IPS-18a (cell line): ENCODE data around the gene ATP10A.
A peak's percentile ranks its signal among the peaks of the same experiment; 100 is the strongest.

Source experiments
- H3K27ac ChIP-seq: one replicate; pipeline ENCODE4 v1.5.1; 2013; ENCODE audit warnings: low read length
- H3K27me3 ChIP-seq: one replicate; pipeline ENCODE4 v1.6.1; 2013; ENCODE audit warnings: mild to moderate bottlenecking, low read length; ENCODE audit not compliant: control insufficient read depth, insufficient read depth
- H3K36me3 ChIP-seq: one replicate; pipeline ENCODE4 v1.6.1; 2013; ENCODE audit warnings: low read depth, low read length; ENCODE audit not compliant: control insufficient read depth
- H3K4me1 ChIP-seq: one replicate; pipeline ENCODE4 v1.6.1; 2013; ENCODE audit warnings: low read depth, low read length; ENCODE audit not compliant: control insufficient read depth
- H3K4me3 ChIP-seq: one replicate; pipeline ENCODE4 v1.5.1; 2013; ENCODE audit warnings: low read length
- H3K9ac ChIP-seq: one replicate; pipeline ENCODE4 v1.6.1; 2013; ENCODE audit warnings: mild to moderate bottlenecking, low read length, moderate library complexity
- H3K9me3 ChIP-seq: one replicate; pipeline ENCODE4 v1.6.1; 2013; ENCODE audit warnings: low read depth, low read length; ENCODE audit not compliant: control insufficient read depth

The ATP10A gene

GRCh38 chr15:25673351-25673750 lies 189.8 kb downstream of the ATP10A start:
- H3K27me3 ChIP-seq = no peaks in the 10 kb centered on the region
- H3K9me3 ChIP-seq = no peaks in the 10 kb centered on the region
- H3K36me3 ChIP-seq = no peaks in the 10 kb centered on the region
- no peak overlapping the region for H3K27ac ChIP-seq
- no peak overlapping the region for H3K9ac ChIP-seq
- no peak overlapping the region for H3K4me3 ChIP-seq
- peaks cover 33% of the 10 kb centered on the region for H3K4me1 ChIP-seq

- Histone ChIP-seq H3K4me3 (peak overlapping the region; percentile 51), H3K27ac (no peak overlapping the region), H3K9me3 (no peaks in the 10 kb centered on the region), H3K36me3 (no peaks in the 10 kb centered on the region), H3K9ac (peak overlapping the region; percentile 54), H3K27me3 (no peaks in the 10 kb centered on the region), H3K4me1 (peaks cover 25% of the 10 kb centered on the region)
Observed at GRCh38 chr15:25671132-25671531, 192.0 kb downstream of the ATP10A start.

DNA sequence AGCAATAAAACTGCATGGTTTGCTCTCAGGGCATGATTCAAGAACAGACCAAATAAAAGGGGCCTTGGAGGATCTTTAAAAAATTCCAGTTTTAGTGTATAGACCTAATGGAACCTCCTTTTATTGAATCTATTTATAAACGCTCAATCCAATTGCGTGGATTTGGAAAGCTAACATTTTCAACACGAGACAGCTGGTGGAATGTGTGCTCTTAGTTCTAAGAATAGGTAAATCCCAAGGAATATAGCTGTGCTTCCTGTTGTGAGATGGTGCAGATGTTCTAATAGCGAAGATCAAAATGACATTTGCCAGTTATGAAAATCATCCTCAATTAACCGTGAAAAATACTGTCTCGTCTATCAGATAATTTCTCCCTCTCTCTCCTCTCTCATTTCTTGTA lies 192.5 kb downstream of the ATP10A start:
- H3K27me3 ChIP-seq = no peaks in the 10 kb centered on the region
- no peaks in the 10 kb centered on the region for H3K36me3 ChIP-seq
- H3K4me1 ChIP-seq = peaks cover 25% of the 10 kb centered on the region
- peak overlapping the region; percentile 40 for H3K27ac ChIP-seq
- peak overlapping the region; percentile 54 for H3K9ac ChIP-seq
- H3K9me3 ChIP-seq = no peaks in the 10 kb centered on the region
- peak overlapping the region; percentile 51 for H3K4me3 ChIP-seq

GRCh38 chr15:25670025-25670554 lies 193.0 kb downstream of the ATP10A start:
- H3K27ac ChIP-seq = peak overlapping the region; percentile 40
- no peaks in the 10 kb centered on the region for H3K27me3 ChIP-seq
- H3K9ac ChIP-seq = peak overlapping the region; percentile 54
- H3K4me3 ChIP-seq = peak overlapping the region; percentile 51
- no peaks in the 10 kb centered on the region for H3K9me3 ChIP-seq
- no peaks in the 10 kb centered on the region for H3K36me3 ChIP-seq
- H3K4me1 ChIP-seq = peaks cover 25% of the 10 kb centered on the region

DNA sequence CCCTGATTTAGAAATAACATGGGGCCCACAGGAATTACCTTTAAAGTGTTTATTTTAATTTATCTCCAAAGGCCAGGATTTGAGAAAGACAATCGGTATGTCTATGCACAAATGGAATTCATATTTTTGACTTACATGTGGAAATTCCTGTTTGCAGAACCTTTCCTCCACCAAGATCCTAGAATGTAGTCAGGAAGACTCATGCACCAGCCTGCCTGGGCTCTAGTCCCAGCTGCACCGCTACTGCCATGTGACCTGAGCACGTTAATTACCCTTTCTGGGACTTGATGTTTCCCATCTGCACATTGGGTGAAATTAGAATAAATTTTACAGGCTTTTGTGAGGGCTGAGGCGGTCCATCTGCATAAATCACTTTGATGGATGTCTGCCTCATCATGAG lies 194.2 kb downstream of the ATP10A start:
- Histone ChIP-seq H3K27me3 (no peaks in the 10 kb centered on the region), H3K4me3 (no peak overlapping the region), H3K36me3 (no peaks in the 10 kb centered on the region), H3K9ac (no peak overlapping the region), H3K9me3 (no peaks in the 10 kb centered on the region), H3K27ac (no peak overlapping the region), H3K4me1 (peaks cover 25% of the 10 kb centered on the region)

DNA sequence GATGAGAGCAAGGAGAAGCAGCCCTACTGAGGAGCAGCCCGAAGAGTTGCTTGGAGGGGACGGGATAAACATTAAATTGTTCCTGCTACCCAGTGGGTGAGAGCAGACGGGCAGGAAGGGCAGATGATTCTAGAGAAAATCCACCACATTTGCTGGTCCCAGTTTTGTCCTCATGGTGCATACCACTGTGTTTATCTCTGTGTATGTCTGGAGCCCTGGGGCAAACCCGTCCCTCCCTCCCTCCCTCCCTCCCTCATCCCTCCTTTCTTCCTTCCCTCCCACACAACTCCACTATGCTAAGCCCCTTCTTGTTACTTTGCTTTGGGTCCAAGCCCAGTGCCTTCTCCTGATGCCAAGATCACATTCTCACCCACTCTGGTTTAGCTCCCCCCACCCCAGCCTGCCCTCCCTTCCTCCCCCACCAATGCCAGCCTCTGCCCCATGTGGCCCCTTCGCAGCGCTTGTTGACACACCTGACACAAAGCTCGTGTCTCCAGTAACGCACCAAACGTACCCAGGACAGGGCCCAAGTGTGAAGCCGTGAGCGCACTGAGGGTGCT lies 194.8 kb downstream of the ATP10A start:
- H3K4me1 ChIP-seq = peaks cover 25% of the 10 kb centered on the region
- no peak overlapping the region for H3K27ac ChIP-seq
- no peaks in the 10 kb centered on the region for H3K27me3 ChIP-seq
- H3K9me3 ChIP-seq = no peaks in the 10 kb centered on the region
- no peaks in the 10 kb centered on the region for H3K36me3 ChIP-seq
- no peak overlapping the region for H3K9ac ChIP-seq
- no peak overlapping the region for H3K4me3 ChIP-seq

DNA sequence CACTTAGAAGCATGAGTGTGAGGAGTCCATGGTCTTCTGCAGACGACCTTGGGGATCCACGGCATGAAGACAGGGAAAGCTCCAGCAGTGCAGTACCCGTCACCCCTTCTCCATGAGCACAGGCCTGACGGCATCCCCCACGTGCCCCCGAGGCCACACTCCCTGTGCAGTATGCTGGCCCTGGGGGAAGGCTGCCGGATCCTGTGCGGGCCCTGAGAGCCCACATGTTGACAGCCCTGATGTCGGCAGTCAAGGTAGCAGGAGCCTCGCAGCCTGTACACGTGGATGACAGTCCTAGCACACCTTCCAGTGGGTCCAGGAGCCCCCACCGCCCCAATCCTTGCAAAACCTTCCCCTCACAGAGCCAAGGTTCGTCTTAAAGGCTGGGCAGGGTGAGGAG lies 195.3 kb downstream of the ATP10A start:
- H3K36me3 ChIP-seq = no peaks in the 10 kb centered on the region
- H3K27ac ChIP-seq = no peak overlapping the region
- H3K4me3 ChIP-seq = no peak overlapping the region
- H3K9ac ChIP-seq = no peak overlapping the region
- no peaks in the 10 kb centered on the region for H3K9me3 ChIP-seq
- no peaks in the 10 kb centered on the region for H3K27me3 ChIP-seq
- H3K4me1 ChIP-seq = peaks cover 25% of the 10 kb centered on the region

- no peaks in the 10 kb centered on the region for H3K27me3 ChIP-seq
- no peak overlapping the region for H3K4me3 ChIP-seq
- H3K27ac ChIP-seq = no peak overlapping the region
- H3K4me1 ChIP-seq = peaks cover 32% of the 10 kb centered on the region
- H3K9me3 ChIP-seq = no peaks in the 10 kb centered on the region
- H3K9ac ChIP-seq = no peak overlapping the region
- no peaks in the 10 kb centered on the region for H3K36me3 ChIP-seq
Observed at GRCh38 chr15:25665913-25666312, 197.2 kb downstream of the ATP10A start.

DNA sequence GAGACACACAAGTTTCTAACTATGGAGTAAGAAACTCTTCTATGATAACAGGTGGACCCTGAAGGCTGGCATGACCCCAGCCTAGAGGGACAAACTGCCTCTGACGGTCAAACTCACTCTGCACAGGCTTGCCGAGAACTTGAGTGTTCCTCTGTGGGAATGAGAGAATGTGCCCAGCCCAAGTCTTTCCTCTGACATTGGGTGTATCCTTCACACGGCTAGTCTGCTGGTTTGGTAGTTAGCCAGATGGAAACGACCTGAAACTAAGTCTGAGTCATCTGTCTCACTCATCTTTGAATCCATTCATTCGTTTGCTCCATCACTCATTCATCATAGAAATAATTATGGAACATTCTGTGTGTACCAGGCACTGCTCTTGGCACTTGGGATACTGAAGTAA lies 198.4 kb downstream of the ATP10A start:
- H3K27ac ChIP-seq = no peak overlapping the region
- no peaks in the 10 kb centered on the region for H3K27me3 ChIP-seq
- H3K36me3 ChIP-seq = no peaks in the 10 kb centered on the region
- no peaks in the 10 kb centered on the region for H3K9me3 ChIP-seq
- H3K4me3 ChIP-seq = no peak overlapping the region
- H3K4me1 ChIP-seq = peaks cover 26% of the 10 kb centered on the region
- H3K9ac ChIP-seq = no peak overlapping the region

DNA sequence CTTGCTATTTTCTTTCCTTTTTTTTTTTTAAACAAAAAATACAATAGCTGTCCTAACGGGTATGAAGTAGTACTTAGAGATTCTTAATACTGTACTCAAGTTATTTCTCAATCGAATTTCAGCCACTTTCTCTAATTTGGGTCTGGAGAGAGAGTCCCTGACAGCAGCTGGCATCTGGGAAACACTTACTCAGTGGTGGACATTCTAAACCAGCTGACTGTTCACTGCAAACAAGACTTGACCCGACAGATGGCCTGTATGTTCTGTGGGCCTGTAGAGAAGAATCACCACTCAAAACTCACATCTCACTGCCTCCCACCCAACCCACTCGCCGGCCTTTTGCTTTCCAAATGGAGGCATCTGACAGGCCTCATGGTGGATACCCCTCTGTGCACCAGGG lies 199.6 kb downstream of the ATP10A start:
- Histone ChIP-seq H3K4me3 (no peak overlapping the region), H3K9me3 (no peaks in the 10 kb centered on the region), H3K27me3 (no peaks in the 10 kb centered on the region), H3K36me3 (no peaks in the 10 kb centered on the region), H3K9ac (no peak overlapping the region), H3K27ac (no peak overlapping the region), H3K4me1 (peaks cover 17% of the 10 kb centered on the region)

- Histone ChIP-seq H3K27ac (no peak overlapping the region), H3K27me3 (no peaks in the 10 kb centered on the region), H3K4me3 (no peak overlapping the region), H3K9me3 (no peaks in the 10 kb centered on the region), H3K9ac (no peak overlapping the region), H3K4me1 (peaks cover 17% of the 10 kb centered on the region), H3K36me3 (no peaks in the 10 kb centered on the region)
Observed at GRCh38 chr15:25661898-25662297, 201.2 kb downstream of the ATP10A start.

DNA sequence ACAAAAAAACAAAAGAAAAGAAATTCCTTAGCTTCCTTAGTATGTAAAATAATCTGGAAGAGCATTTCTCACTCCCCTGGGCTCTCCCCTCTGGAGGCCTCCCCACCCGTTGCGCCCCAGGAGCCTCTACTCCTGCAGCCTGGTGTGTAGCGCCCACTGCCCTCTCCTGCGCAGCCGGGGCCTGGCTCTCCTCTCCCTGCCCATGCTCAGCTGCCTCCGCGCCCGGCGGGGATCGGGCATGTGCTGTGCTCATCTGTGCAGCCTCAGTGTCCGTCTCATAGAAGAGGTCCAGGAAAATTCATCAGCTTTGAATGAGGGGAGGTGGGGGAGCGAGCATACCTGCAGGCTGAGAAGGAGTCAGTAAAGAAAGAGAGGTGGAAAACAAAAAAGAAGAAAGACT lies 203.9 kb downstream of the ATP10A start:
- H3K9ac ChIP-seq = no peak overlapping the region
- no peaks in the 10 kb centered on the region for H3K9me3 ChIP-seq
- H3K27ac ChIP-seq = no peak overlapping the region
- peaks cover 10% of the 10 kb centered on the region for H3K27me3 ChIP-seq
- H3K36me3 ChIP-seq = no peaks in the 10 kb centered on the region
- no peak overlapping the region for H3K4me3 ChIP-seq
- H3K4me1 ChIP-seq = peaks cover 32% of the 10 kb centered on the region
